SIG-M5 treated with dmso at 0.1 percent for 504 hours (cell line): ENCODE data around the gene CYB5B.

Experiments
- DNase-seq: peaks from one replicate; lab custom pipeline; 2025; ENCODE audit not compliant: unreplicated experiment; lab: John Stamatoyannopoulos, UW

Gene CYB5B

DNA sequence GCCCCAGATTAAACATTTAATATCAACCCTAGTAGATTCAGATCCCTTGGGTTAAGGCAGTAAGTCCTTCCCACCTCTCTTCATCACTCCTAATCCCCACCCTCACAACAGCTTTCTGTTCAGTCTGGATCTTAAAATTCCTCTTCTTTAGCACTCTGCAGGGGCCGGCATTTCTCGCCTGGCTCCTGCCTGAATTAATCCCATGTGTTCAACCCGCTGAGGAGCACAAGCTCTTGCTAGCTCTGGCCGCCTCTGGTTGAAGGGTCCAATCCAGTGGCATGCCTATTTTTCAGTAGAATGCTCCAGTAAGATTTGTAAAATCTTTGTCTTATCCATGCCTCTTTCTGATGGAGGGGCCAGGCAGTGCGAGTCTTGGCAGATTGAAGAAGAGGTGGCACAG is 59.2 kb downstream of the CYB5B start:
- no peak for DNase-seq

DNA sequence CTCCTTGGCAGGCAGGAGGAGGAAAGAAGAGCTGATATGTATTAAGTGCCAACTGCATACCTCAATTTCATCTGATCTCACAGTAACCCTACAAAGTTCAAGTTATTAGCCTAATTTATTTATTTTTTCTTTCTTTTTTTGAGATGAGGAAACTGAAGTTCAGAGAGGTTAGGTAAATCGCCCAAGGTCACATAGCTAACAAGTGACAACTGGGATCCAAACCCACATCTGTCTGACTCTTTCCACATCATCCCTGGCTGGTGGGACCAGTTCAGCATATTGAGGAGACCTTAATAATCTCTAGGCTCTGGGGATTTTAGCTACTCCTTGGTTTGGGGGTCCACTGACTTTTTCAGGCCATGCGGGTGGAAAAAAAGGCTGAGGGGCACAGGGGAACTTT is 60.9 kb downstream of the CYB5B start:
- no peak for DNase-seq

DNA sequence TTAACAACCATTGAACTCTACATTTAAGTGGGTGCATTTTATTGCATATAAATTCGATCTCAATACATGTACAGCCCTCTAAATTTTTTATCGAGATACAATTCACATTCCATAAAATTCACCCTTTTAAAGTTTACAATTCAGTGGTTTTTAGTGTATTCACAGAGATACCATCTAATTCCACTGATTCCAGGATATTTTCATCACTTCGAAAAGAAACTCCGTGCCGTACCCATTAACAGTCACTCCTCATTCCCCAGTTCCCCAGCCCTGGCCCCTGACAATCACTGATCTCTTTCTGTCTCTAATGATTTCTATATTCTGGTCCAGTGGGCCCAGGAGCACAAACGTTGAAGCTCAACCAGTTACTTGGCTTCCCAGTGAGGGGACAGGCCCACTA is 61.4 kb downstream of the CYB5B start:
- no peak for DNase-seq

DNA sequence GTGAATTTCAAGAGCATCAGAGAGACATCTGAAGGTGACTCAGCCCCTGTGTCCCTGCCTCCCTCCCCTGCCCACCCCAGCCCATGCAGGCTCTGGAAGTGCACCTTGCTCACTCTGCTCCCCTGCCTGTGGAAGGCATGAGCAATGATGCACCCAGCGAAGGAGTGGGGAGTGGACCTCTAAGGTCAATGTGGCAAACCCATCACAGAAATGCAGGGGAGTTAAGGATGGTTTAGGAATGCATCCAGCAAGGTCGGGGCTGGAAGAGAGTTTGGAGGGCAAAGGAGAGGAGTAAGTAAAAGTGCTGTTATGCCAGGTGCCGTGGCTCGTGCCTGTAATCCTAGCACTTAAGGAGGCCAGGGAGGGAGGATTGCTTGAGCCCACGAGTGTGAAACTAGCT is 61.9 kb downstream of the CYB5B start:
- DNase-seq, result no peak

DNA sequence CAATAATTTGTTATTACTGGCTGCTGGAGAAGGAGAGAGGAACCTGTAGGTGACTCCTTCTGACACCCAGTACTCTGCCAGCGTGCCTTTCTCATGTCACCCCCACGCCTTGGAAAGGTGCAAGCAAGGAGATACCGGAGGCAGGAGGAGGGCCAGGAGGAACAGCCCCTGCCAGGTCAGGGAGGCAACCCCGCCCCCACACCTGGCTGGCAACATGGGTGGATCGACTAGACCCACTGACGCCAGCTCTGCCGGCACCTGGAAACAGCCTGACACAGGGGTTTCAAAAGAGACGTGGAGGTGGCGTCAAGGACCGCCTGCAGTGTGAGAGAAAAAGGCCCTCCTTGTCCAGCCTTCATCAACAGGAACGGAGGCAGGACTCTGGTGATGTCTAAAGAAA is 62.3 kb downstream of the CYB5B start:
- DNase-seq, result no peak

DNA sequence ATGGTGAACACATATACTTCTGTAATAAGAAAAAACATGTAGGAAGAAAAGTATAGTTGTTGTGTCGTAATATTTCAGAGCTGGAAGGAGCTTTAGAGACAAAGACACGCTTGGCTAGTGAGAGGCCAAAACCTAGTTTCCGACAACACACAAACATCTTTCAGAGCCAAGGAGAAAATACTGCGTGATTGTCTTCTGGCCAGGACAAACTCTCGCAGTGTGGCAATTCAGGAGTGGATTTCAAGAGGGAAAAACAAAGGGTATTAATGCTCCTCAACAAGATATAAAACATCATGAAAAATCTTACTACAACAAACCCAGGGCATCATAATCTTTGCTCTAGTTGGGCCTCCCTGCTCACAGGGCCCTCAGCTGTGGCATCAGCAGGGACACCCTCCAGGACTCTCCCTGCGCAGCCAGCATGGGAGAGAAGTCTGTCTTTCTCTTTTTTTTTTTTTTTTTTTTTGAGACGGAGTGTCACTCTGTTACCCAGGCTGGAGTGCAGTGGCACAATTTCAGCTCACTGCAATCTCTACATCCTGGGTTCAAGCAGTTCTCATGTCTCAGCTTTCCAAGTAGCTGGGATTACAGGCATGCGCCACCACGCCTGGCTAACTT is 66.4 kb downstream of the CYB5B start:
- no peak for DNase-seq

DNA sequence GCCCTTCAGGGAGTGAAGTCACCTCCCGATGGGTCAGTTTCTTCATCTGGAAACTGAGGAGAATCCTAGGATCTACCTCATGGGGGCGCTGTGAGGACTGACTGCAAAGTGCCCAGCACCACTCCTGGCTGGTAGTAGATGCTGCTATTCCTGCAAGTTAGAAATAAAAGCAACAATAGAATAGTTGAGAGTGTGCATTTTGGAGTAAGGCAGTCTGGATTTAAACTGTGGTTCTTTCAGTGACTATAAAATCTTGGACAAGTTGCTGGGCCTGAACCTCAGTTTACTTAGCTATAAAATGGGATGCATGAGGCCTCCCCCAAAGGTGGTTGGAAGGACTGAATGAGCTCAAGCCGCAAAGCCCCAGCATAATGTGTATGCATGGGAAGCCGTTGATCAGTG is 70.6 kb downstream of the CYB5B start:
- DNase-seq, result no peak

DNA sequence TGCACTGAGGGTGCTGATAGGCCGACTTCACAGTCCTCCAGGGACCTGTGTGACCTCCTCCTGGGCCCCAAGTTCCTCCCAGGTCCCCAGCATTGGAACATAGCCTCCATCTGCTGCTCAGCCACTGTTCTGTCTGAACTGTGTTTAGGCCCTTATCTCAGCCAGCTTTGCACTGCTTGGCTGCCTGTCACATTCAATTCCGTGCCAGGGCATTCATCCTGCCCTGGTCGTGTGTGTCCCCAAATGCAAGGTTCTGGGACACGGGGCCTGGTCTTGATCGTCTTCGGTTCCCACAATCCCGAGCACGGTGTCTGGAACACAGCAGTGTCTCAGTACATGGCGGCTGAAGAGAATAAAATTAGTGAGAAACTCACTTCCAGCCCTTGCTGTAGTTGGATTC is 71.4 kb downstream of the CYB5B start:
- DNase-seq, result no peak

DNA sequence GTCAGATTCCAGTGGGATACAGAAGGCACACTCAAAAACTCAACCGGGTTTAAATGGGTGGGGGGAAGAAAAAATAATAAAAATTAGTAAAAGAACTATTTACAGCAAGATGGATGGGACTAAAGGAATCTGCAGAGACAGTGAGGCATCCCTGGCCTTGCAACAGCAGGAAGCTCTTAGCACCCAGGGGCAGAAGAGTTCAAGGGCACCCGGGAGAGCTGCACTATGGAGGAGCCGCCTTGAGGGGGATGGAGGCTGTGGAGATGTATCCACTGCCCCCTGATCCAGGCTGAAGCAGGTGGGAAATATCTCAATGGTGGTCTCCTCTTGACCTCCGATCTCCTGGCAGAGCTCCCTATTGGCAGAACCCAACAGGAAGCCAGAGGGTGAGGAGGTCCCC is 72.0 kb downstream of the CYB5B start:
- DNase-seq, result no peak

DNA sequence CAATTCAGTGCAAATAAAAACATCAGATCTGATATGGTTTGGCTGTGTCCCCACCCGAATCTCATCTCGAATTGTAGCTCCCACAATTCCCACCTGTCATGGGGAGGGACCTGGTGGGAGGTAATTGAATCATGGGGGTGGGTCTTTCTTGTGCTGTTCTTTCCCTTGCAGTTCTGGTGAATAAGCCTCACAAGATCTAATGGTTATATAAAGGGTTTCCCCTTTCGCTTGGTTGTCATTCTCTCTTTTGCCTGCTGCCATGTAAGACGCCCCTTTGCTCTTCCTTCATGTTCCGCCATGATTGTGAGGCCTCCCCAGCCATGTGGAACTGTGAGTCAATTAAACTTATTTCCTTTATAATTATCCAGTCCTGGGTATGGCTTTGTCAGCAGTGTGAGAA is 72.5 kb downstream of the CYB5B start:
- no peak for DNase-seq

DNA sequence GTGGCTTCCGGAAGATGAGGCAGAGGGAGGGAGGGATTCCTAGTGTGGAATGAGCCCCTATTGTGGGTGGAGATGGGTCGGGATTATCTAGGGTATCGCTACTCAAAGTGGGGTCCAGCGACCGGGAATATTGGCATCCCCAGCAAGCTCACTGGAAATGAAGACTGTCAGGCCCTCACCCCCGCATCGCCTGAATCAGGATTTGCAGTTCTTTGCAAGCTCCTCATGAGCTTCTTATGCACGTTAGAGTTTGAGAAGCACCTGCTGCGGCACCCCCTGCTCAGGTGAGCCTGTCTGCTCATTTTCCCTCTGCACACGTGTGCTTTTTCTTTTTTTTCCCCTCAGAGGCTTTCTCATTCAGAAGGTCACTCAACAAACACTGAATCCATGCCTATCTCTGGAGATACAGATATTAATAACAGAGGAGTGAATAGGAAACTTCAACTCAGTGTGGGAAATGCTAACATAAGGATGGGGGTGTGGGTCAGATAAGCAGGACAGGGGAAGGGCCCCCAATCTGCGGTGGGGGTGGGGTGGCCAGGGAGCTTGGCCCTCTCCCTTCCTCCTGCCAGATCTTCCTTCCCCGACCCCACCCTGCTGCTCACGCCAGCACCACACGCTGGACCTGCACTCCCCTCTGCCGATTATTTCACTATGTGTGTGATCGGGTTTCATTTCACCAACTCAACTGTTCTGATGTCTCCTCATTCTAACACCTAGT is 73.6 kb downstream of the CYB5B start:
- no peak for DNase-seq

DNA sequence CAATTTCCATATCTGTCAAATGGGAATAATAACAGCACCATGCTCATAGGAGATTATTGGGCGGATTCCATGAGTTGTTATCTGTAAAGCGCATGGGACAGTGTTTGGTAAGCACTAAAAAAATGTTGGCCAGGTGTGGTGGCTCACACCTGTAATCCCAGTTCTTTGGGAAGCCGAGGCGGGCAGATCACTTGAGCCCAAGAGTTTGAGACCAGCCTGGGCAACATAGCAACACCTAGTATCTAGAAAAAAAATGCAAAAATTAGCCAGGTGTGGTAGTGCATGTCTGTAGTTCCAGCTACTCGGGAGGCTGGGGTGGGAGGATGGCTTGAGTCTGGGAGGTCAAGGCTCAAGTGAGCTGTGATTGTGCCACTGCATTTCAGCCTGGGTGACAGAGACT is 74.5 kb downstream of the CYB5B start:
- no peak for DNase-seq

DNA sequence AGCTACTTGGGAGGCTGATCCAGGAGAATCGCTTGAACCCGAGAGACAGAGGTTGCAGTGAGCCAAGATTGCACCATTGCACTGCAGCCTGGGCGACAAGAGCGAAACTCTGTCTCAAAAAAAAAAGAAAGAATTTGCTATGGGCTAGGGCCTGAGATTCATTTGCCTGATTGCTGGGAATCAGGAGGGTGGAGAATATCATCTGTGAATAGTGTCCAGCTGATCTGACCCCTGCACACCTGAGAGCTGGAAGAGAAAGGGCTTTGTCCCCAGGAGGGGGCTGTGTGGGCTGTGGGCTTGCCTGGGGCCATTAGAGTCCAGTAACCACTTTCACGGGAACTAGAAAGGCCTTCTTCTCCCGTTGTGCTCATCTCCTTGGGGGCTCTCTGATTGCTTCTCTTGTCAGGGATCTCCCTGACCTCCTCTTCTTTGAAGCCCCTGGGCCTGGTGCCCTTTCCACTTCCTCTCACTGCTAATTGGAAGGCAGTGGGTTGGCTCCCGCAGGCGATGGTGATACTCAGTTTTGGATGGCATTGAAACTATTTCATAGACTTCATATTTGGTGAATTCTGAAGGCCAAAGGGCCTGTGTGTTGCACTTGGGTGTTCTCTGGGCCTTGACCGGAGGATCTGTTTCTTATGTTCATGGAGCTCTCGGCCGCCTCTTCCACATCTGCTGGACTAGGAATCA is 75.3 kb downstream of the CYB5B start:
- DNase-seq, result no peak

DNA sequence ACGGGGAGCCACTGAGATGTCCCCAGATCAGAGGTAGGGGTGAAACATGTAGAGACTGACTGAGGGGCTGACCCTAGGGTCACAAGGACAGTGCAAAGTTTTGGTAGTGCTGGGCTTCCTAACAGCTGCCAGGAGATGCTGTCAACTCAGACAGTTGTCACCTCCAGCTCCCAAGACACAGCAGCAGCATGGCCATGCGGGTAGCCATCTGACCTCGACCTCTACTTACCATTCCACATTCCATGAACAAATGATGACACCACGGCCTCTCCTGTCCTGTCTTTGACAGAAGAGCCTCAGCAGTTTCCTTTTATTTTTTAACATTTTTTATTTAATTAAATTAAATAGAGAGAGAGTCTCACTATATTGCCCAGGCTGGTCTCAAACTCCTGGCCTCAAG is 76.1 kb downstream of the CYB5B start:
- DNase-seq, result no peak

DNA sequence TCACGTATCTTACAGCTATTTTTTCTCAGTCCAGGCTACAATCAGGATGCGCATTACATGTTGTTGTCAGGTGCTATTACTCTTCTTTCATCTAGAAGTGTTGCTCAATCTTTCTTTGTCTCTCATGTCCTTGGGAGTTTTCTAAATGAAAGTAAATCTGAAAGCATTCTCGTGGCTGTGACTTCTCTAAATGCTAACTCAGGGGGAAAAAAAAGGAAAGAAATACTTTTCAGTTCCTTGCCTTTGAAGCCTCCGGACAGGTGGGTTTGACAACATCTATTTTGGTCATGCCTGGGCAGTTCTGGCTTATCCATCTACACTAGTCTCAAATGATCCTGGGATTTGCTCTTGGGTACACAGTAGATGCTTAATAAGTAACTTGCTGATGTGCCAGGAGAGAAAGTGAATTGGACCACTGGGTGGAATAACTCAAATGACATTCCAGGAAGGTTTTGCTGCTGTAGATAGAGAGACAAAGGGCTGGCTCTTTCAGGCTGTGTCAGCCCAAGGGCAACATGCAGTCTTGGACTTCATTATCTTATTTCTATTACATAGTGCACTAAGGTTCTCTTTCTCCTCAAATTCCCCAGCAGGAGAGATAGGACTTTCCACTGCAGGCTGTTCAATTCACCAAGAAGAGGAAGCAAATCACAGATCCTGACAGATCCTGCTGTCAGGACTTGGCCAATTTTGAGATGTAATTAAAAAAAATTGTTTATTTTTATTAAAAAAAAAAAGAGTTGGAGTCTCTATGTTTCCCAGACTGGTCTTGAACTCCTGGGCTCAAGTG is 77.7 kb downstream of the CYB5B start:
- peak; percentile 13 for DNase-seq

DNA sequence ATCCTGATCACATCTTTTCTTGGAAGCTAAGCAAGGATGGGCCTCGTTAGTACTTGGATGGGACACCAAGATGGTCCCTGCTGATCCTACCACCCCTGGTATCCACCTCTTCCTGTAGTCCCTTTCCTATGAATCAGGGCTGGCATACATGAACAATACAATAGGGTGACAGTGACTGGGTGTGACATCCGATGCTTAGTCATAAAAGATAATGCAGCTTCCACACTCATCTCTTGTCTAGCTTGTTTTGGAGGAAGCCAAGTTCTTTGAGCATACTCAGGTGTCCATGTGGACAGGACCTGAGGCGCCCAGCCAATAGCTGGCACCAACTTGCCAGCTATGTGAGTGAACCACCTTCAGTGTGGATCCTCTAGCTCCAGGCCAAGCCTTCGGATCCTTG is 78.8 kb downstream of the CYB5B start:
- no peak for DNase-seq

DNA sequence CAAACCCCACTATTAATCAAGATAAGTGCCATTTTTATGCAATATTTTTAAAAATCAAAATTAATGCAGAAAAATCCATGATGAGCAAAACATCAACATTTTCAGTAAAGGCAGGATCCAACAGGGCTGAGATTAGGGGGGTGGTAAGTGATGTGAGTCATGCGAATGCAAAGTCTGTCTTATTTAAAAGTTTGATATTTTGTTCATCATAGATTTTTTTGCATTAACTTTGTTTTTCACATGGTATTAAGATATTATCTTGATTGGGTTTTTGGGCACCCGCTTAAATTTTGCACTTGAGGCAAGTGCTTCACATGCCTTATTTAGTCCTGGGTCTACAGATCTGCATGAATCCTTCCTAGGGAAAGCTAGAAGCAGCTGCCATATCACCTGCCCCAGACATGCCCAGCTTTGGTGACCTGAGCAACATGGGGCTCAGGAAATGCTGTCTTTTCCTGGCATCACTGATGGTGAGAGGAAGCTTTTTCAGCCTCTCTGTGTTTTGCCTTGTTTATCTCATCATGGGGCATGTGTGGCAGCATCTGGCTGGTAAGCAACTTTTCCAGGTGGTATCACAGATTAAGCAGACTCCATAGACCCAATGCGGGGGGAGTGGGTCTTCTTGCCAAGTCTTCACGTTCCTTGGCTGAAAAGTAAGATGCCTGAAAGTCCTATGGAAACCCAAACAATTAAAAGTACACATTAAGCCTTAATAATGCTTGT is 83.8 kb downstream of the CYB5B start:
- DNase-seq, result no peak

DNA sequence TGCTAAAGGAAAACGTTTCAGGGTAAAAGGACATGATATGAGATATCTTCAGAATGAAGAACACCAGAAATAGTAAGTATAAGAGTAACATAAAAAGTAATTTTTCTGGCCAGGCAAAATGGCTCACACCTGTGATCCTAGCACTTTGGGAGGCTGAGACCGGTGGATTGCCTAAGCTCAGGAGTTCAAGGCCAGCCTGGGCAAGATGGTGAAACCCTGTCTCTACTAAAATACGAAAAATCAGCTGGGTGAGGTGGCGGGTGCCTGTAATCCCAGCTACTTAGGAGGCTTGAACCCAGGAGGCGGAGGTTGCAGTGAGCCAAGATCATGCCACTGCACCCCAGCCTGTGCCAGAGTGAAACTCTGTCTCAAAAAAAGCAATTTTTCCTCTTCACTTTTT is 84.7 kb downstream of the CYB5B start:
- DNase-seq, result no peak

DNA sequence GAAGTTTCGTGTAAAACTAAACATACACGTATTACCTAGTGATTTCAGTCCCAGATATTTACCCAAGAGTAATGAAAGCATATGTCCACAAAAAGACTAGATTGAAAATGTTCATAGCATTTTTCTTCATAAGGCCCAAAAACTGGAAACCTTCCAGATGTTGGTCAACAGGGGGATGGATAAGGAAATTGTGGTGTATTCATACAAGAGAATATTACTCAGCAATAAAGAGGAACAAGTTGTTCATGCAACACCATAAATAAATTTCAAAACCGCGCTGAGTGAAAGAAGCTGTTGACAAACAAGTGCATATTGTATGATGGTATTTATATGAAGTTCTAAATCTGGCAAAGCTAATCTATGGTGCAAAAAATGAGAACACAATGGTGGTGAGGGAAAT is 87.2 kb downstream of the CYB5B start:
- DNase-seq, result peak; percentile 51

DNA sequence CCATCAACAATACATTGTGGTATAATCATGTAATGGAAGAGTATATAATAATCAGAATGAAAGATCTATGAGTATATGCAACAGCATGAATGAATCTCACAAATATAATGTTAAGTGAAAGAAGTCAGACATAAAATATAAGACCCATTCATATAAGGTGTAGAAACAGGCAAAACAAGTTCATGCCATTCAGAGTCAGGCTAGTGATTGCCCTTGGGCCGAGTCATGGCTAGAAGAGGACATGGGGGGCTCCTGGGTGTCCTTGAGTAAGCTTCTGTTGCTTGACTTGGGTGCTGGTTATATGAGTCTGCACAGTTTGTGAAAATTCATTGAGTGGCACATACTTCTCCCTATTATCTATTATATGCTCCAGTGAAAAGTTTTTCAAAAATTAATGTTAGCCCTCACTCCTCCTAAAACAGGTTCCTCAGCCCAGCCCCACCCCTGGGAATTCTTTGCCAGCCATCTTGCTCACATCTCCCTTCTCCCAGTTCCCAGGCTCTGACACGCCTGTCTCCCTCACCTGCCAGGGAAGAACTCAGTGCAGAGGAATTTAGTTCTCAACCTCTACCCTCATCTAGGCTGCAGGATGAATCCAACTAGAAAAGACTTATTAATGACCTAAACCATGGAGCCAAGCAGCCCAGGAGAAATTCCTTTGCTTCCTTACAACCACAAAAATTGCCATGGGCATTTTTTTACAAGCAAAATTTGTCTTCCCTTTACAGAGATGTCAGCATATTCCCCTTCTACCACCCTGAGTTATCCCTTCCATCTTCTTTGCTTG is 89.0 kb downstream of the CYB5B start:
- DNase-seq, result peak; percentile 21
